Measurements from ENCODE around the gene CCDC102A. TPM values are rescaled to one million over a fixed set of nuclear protein-coding genes. Genes with fewer than 3 reads are reported as not detected.

Gene CCDC102A
- total RNA-seq, 1 experiment from 2014 or later, result 4.5 TPM

GRCh38 chr16:57514371-57514770, 22.0 kb downstream of the CCDC102A start:
- Histone ChIP-seq H3K27ac (ENCODE audit: low read depth, low read length) (no peak overlapping the region), H4K20me1 (ENCODE audit: insufficient read depth) (no peaks in the 10 kb centered on the region), H2AFZ (ENCODE audit: low read depth, low read length, poor library complexity, severe bottlenecking) (no peak overlapping the region), H3K4me2 (ENCODE audit: low read length) (no peak overlapping the region), H3K4me3 (replicated peaks in 1 of 2; ENCODE audit: low read depth in 1 of 2, low read length in 2 of 2) (no peak overlapping the region), H3K4me1 (ENCODE audit: control insufficient read depth in 1 of 2, insufficient read depth in 2 of 2, low read length in 2 of 2) (no peaks in the 10 kb centered on the region), H3K27me3 (ENCODE audit: insufficient read depth, low read length) (no peaks in the 10 kb centered on the region), H3K79me2 (ENCODE audit: insufficient read depth, low read length) (no peaks in the 10 kb centered on the region), H3K9me3 (ENCODE audit: control insufficient read depth in 1 of 2, insufficient read depth in 1 of 2, low read depth in 1 of 2, low read length in 2 of 2) (no peaks in the 10 kb centered on the region), H3K9ac (ENCODE audit: low read length) (no peak overlapping the region), H3K36me3 (ENCODE audit: control insufficient read depth in 1 of 2, insufficient read depth in 2 of 2, low read length in 2 of 2) (no peaks in the 10 kb centered on the region), H3K9me2 (ENCODE audit: insufficient read depth) (no peaks in the 10 kb centered on the region)
- intact Hi-C loops (cut with micrococcal nuclease), result no loop called here
- TF ChIP-seq ELF1 (IDR thresholded peaks at IDR 0.05; ENCODE audit: borderline replicate concordance, low read depth) (no peak), CEBPB (IDR thresholded peaks at IDR 0.05; ENCODE audit: low read depth) (no peak), YY1 (IDR thresholded peaks at IDR 0.05; ENCODE audit: extremely low read depth, insufficient replicate concordance, low read depth, low read length) (no peak), TCF7L2 (IDR thresholded peaks at IDR 0.05; ENCODE audit: borderline replicate concordance, extremely low read depth, insufficient read depth, insufficient read length) (no peak), FOSL1 (IDR thresholded peaks at IDR 0.05; ENCODE audit: low read depth) (no peak), EZH2phosphoT487 (IDR thresholded peaks at IDR 0.05; ENCODE audit: borderline replicate concordance) (no peak), MAX (IDR thresholded peaks at IDR 0.05) (no peak), CBX3 (IDR thresholded peaks at IDR 0.05; ENCODE audit: low read depth) (no peak), POLR2AphosphoS5 (IDR thresholded peaks at IDR 0.05; ENCODE audit: low read depth, low read length) (no peak), POLR2A (IDR thresholded peaks at IDR 0.05; ENCODE audit: borderline replicate concordance, extremely low read depth, insufficient read depth, insufficient read length) (no peak)
- RAD21 ChIA-PET (ENCODE audit: low non-redundant PET in 1 of 2, low total read pairs in 2 of 2, uncharacterized antibody in 2 of 2, unreplicated experiment in 2 of 2), result no interaction called here
- POLR2A ChIA-PET, result no interaction called here
- no peak for ATAC-seq
- no TSS peak for BruUV-seq (replicated peaks)
- CTCF ChIA-PET, result interaction anchor here (1.3 kb wide), 1 partner anchor 8 kb away, joined by 4 read pairs; no protein-coding TSS in a partner anchor
- no peak for DNase-seq (ENCODE audit: low read depth, low spot score)

GRCh38 chr16:57513371-57514102, 22.8 kb downstream of the CCDC102A start:
- Histone ChIP-seq H3K9me3 (ENCODE audit: control insufficient read depth in 1 of 2, insufficient read depth in 1 of 2, low read depth in 1 of 2, low read length in 2 of 2) (no peaks in the 10 kb centered on the region), H3K4me3 (replicated peaks in 1 of 2; ENCODE audit: low read depth in 1 of 2, low read length in 2 of 2) (no peak overlapping the region), H4K20me1 (ENCODE audit: insufficient read depth) (no peaks in the 10 kb centered on the region), H2AFZ (ENCODE audit: low read depth, low read length, poor library complexity, severe bottlenecking) (no peak overlapping the region), H3K36me3 (ENCODE audit: control insufficient read depth in 1 of 2, insufficient read depth in 2 of 2, low read length in 2 of 2) (no peaks in the 10 kb centered on the region), H3K9ac (ENCODE audit: low read length) (no peak overlapping the region), H3K4me2 (ENCODE audit: low read length) (no peak overlapping the region), H3K27ac (ENCODE audit: low read depth, low read length) (no peak overlapping the region), H3K27me3 (ENCODE audit: insufficient read depth, low read length) (no peaks in the 10 kb centered on the region), H3K4me1 (ENCODE audit: control insufficient read depth in 1 of 2, insufficient read depth in 2 of 2, low read length in 2 of 2) (no peaks in the 10 kb centered on the region), H3K9me2 (ENCODE audit: insufficient read depth) (no peaks in the 10 kb centered on the region), H3K79me2 (ENCODE audit: insufficient read depth, low read length) (no peaks in the 10 kb centered on the region)
- RAD21 ChIA-PET (ENCODE audit: low non-redundant PET in 1 of 2, low total read pairs in 2 of 2, uncharacterized antibody in 2 of 2, unreplicated experiment in 2 of 2), result no interaction called here
- CTCF ChIA-PET, result interaction anchor here (1.3 to 1.9 kb wide), 2 partner anchors 9 kb away, joined by 4 read pairs; no protein-coding TSS in a partner anchor
- no peak for TF ChIP-seq MAX (IDR thresholded peaks at IDR 0.05)
- TF ChIP-seq POLR2A (IDR thresholded peaks at IDR 0.05; ENCODE audit: borderline replicate concordance, extremely low read depth, insufficient read depth, insufficient read length), result no peak
- no peak for TF ChIP-seq RAD21 (IDR thresholded peaks at IDR 0.05; ENCODE audit: low read depth)
- no TSS peak for BruUV-seq (replicated peaks)
- ATAC-seq (no peak), DNase-seq (ENCODE audit: low read depth, low spot score) (no peak)
- POLR2A ChIA-PET, result no interaction called here
- intact Hi-C loops (cut with micrococcal nuclease), result no loop called here

All from HCT116 (cell line).